ENCODE results near the gene PSTPIP1.

- TF ChIP-seq CTCF (IDR thresholded peaks at IDR 0.05; ENCODE audit: low read depth, low read length): no peak
- no peak for TF ChIP-seq EZH2phosphoT487 (IDR thresholded peaks at IDR 0.05; ENCODE audit: low read depth)
These were observed 12.2 kb upstream of the PSTPIP1 start for GRCh38 chr15:76982756-76983155.
